Anterior cingulate cortex (tissue), 58 donors: Measurements from ENCODE around the gene PPP1R15B.

Experiments
- DNase-seq, 58 donors: peaks; one replicate each; lab custom pipeline; 2025; lab: John Stamatoyannopoulos, UW

Gene PPP1R15B

GRCh38 chr1:204405988-204406387 lies 5.6 kb downstream of the PPP1R15B start:
- DNase-seq, result no peak

- DNase-seq, result no peak
Observed at GRCh38 chr1:204404629-204405028, 7.0 kb downstream of the PPP1R15B start.

- no peak for DNase-seq
Observed at GRCh38 chr1:204402391-204402790, 9.2 kb downstream of the PPP1R15B start.

GRCh38 chr1:204401730-204402129 lies 9.9 kb downstream of the PPP1R15B start:
- no peak for DNase-seq

GRCh38 chr1:204400882-204401510 lies 10.6 kb downstream of the PPP1R15B start:
- no peak for DNase-seq

- peak in 35 of 58 donors; percentile 8 to 70 (median 32) for DNase-seq
Observed at GRCh38 chr1:204398197-204399125, 13.2 kb downstream of the PPP1R15B start.

GRCh38 chr1:204396015-204396583 lies 15.5 kb downstream of the PPP1R15B start:
- DNase-seq, result no peak

GRCh38 chr1:204391629-204392028 lies 20.0 kb downstream of the PPP1R15B start:
- DNase-seq, result no peak

GRCh38 chr1:204390751-204391466 lies 20.7 kb downstream of the PPP1R15B start:
- no peak for DNase-seq

- DNase-seq, result no peak
Observed at GRCh38 chr1:204385727-204386126, 25.9 kb downstream of the PPP1R15B start.

- peak in 33 of 58 donors; percentile 20 to 72 (median 43) for DNase-seq
Observed at GRCh38 chr1:204384636-204385352, 26.8 kb downstream of the PPP1R15B start.

GRCh38 chr1:204383163-204383904 lies 28.3 kb downstream of the PPP1R15B start:
- DNase-seq, result no peak

GRCh38 chr1:204382714-204383083 lies 28.9 kb downstream of the PPP1R15B start:
- DNase-seq, result no peak

GRCh38 chr1:204380293-204380831 lies 31.3 kb downstream of the PPP1R15B start:
- no peak for DNase-seq

GRCh38 chr1:204377800-204378668 lies 33.6 kb downstream of the PPP1R15B start:
- peak in 7 of 58 donors; percentile 13 to 43 (median 28) for DNase-seq

GRCh38 chr1:204376919-204377799 lies 34.5 kb downstream of the PPP1R15B start:
- DNase-seq, result peak in 4 of 58 donors; percentile 20 to 36 (median 29)

- DNase-seq, result no peak
Observed at GRCh38 chr1:204376465-204376864, 35.2 kb downstream of the PPP1R15B start.
